Transverse colon (tissue), 4 donors: ENCODE data around the gene IFNW1. TPM values are rescaled to one million over a fixed set of nuclear protein-coding genes. Genes with fewer than 3 reads are reported as not detected.

Source experiments
- DNase-seq: peaks from one replicate; pipeline ENCODE4 v3.0.0-alpha.2; 2019
- H3K27ac ChIP-seq, 4 donors: fragments of 200-600 bp; sonication (generic); 2 replicates each; pipeline ENCODE4 v1.5.1; 2016 to 2018; ENCODE audit warnings: inconsistent platforms in 4 of 4
- H3K27me3 ChIP-seq: fragments of 200-600 bp; sonication (generic); 2 replicates; pipeline ENCODE4 v1.5.1; 2017; ENCODE audit warnings: inconsistent platforms
- H3K36me3 ChIP-seq, 4 donors: fragments of 200-600 bp; sonication (generic); 2 replicates each; pipeline ENCODE4 v1.5.1; 2017 to 2019; ENCODE audit warnings: inconsistent platforms in 4 of 4
- H3K4me1 ChIP-seq, 4 donors: fragments of 200-600 bp; sonication (generic); 2 replicates each; pipeline ENCODE4 v1.5.1; 2017 to 2020; ENCODE audit warnings: inconsistent platforms in 4 of 4
- H3K4me3 ChIP-seq, 4 donors: fragments of 200-600 bp; sonication (generic); 1 replicate in 1 of 4; 2 replicates in 3 of 4; pipeline versions ENCODE4 v1.5.1 to v1.6.1; 2017 to 2019; ENCODE audit warnings: inconsistent platforms in 4 of 4
- H3K9me3 ChIP-seq, 2 donors: fragments of 200-600 bp; sonication (generic); 2 replicates each; pipeline ENCODE4 v1.5.1; 2017 to 2019; ENCODE audit warnings: inconsistent platforms in 2 of 2
- EP300 ChIP-seq: sonication (generic); formaldehyde crosslinking; IDR thresholded peaks from one replicate; pipeline ENCODE4 v1.6.1; 2017; ENCODE audit warnings: antibody characterized with exemption, low read depth
- POLR2A ChIP-seq: fragments of 450-650 bp; IDR thresholded peaks from one replicate; pipeline ENCODE4 v1.6.1; 2016; ENCODE audit warnings: antibody characterized with exemption, mild to moderate bottlenecking, moderate library complexity
- POLR2AphosphoS5 ChIP-seq, 3 donors: sonication (generic); formaldehyde crosslinking; IDR thresholded peaks; one replicate each; pipeline ENCODE4 v1.6.1; 2016; ENCODE audit warnings: antibody characterized with exemption in 3 of 3
- WGBS, 2 donors: methylation state at CpG; one replicate each; pipeline ENCODE4 v1.1.5; 2018; ENCODE audit warnings: low coverage in 1 of 2; 5-methylcytosine and 5-hydroxymethylcytosine counted together
- in situ Hi-C, 4 donors: fragments of 200-750 bp; cut with MboI; loops; one replicate each; pipeline versions ENCODE4 v1.15.0 to v1.15.1; 2017; ENCODE audit warnings: low sequenced_read_pairs in 3 of 4, low pct_ligation_motif_present in 1 of 4, low pct_unique_long_range_greater_than_20kb in 1 of 4
- intact Hi-C: fragments of 100-400 bp; cut with DNase I; formaldehyde crosslinking; loops from one replicate; pipeline ENCODE4 v1.15.1; 2023; ENCODE audit warnings: low total_unique reads
- total RNA-seq, 4 donors: library from RNA; depleted of rRNA; stranded (reverse); fragments of >200 nt; gene quantifications; one replicate each; pipeline ENCODE4 v1.1.0, GENCODE V29; 2016
- TF ChIP-seq, protein P1 (sequence below), 5 experiments: fragments of 200-600 bp in 3 of 5; fragments of 450-650 bp in 2 of 5; sonication (generic) in 3 of 5; IDR thresholded peaks; 1 replicate in 2 of 5; 2 replicates in 3 of 5; pipeline ENCODE4 v1.5.1; 2016 to 2017; ENCODE audit warnings: antibody characterized with exemption in 5 of 5, inconsistent platforms in 3 of 5, mild to moderate bottlenecking in 2 of 5, moderate library complexity in 1 of 5

Gene IFNW1
- total RNA-seq, 4 donors from 2014 or later: not detected

- DNase-seq: no peak
- Histone ChIP-seq H3K27ac (no peak overlapping the region), H3K4me1 (no peaks in the 10 kb centered on the region), H3K36me3 (no peaks in the 10 kb centered on the region), H3K9me3 (no peaks in the 10 kb centered on the region), H3K4me3 (no peak overlapping the region), H3K27me3 (no peaks in the 10 kb centered on the region)
- WGBS, 2 donors: 69% methylated on average over 6 to 7 of the region's 7 CpGs
- in situ Hi-C loops (loop anchor here (10.0 to 25.0 kb wide), 7 partner anchors 232 to 1632 kb away; no protein-coding TSS in a partner anchor), intact Hi-C loops (no loop called here)
- TF ChIP-seq POLR2AphosphoS5 (IDR thresholded peaks at IDR 0.05): no peak
- no peak for TF ChIP-seq EP300
- no peak for TF ChIP-seq POLR2A
- TF ChIP-seq, protein P1, sequence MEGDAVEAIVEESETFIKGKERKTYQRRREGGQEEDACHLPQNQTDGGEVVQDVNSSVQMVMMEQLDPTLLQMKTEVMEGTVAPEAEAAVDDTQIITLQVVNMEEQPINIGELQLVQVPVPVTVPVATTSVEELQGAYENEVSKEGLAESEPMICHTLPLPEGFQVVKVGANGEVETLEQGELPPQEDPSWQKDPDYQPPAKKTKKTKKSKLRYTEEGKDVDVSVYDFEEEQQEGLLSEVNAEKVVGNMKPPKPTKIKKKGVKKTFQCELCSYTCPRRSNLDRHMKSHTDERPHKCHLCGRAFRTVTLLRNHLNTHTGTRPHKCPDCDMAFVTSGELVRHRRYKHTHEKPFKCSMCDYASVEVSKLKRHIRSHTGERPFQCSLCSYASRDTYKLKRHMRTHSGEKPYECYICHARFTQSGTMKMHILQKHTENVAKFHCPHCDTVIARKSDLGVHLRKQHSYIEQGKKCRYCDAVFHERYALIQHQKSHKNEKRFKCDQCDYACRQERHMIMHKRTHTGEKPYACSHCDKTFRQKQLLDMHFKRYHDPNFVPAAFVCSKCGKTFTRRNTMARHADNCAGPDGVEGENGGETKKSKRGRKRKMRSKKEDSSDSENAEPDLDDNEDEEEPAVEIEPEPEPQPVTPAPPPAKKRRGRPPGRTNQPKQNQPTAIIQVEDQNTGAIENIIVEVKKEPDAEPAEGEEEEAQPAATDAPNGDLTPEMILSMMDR (IDR thresholded peaks at IDR 0.05): no peak
Measured at GRCh38 chr9:21119093-21119770, 22.4 kb downstream of the IFNW1 start.

GRCh38 chr9:21114311-21114710 is 27.3 kb downstream of the IFNW1 start:
- H3K4me3 ChIP-seq: no peak overlapping the region
- in situ Hi-C loops (loop anchor here (10.0 to 25.0 kb wide), 7 partner anchors 227 to 1627 kb away; no protein-coding TSS in a partner anchor), intact Hi-C loops (loop anchor here (5.0 kb wide), 1 partner anchor 1187 kb away; no protein-coding TSS in a partner anchor)
- no peaks in the 10 kb centered on the region for H3K4me1 ChIP-seq
- no peak for DNase-seq
- 65 to 66% methylated on average over 2 of the region's 2 CpGs for WGBS, 2 donors
- TF ChIP-seq POLR2AphosphoS5 (IDR thresholded peaks at IDR 0.05): no peak
- no peak for TF ChIP-seq POLR2A
- no peak for TF ChIP-seq EP300
- TF ChIP-seq, protein P1 (IDR thresholded peaks at IDR 0.05): no peak
- no peaks in the 10 kb centered on the region for H3K27me3 ChIP-seq
- no peaks in the 10 kb centered on the region for H3K36me3 ChIP-seq
- no peaks in the 10 kb centered on the region for H3K9me3 ChIP-seq
- H3K27ac ChIP-seq: no peak overlapping the region

- in situ Hi-C loops: loop anchor here (10.0 to 25.0 kb wide), 7 partner anchors 224 to 1624 kb away; no protein-coding TSS in a partner anchor
Measured at GRCh38 chr9:21110708-21111576, 30.7 kb downstream of the IFNW1 start.

More at GRCh38 chr9:21110708-21111576, 30.7 kb downstream of the IFNW1 start:
- DNase-seq: no peak
- TF ChIP-seq POLR2A: no peak
- TF ChIP-seq EP300: no peak
- TF ChIP-seq, protein P1 (IDR thresholded peaks at IDR 0.05): peak; percentile 65 to 81 (median 76)
- Histone ChIP-seq H3K4me1 (no peaks in the 10 kb centered on the region), H3K27ac (no peak overlapping the region), H3K36me3 (no peaks in the 10 kb centered on the region), H3K27me3 (no peaks in the 10 kb centered on the region), H3K4me3 (no peak overlapping the region), H3K9me3 (no peaks in the 10 kb centered on the region)
- WGBS, 2 donors: 23 to 91% methylated on average over 1 to 4 of the region's 4 CpGs
- intact Hi-C loops: loop anchor here (5.0 kb wide), 1 partner anchor 1184 kb away; no protein-coding TSS in a partner anchor
